Limb (tissue), 2 donors: Measurements from ENCODE around the gene NEIL1.
"Not testable (repeated sequence)": the region's sequence is repeated elsewhere in the genome, so short reads cannot be mapped to it uniquely, and the experiment has no call there.

Experiments used
- DNase-seq, 2 donors: peaks; one replicate each; pipeline ENCODE4 v3.0.0-alpha.2; 2016; ENCODE audit errors: extremely low spot score in 2 of 2

NEIL1 gene, protein sequence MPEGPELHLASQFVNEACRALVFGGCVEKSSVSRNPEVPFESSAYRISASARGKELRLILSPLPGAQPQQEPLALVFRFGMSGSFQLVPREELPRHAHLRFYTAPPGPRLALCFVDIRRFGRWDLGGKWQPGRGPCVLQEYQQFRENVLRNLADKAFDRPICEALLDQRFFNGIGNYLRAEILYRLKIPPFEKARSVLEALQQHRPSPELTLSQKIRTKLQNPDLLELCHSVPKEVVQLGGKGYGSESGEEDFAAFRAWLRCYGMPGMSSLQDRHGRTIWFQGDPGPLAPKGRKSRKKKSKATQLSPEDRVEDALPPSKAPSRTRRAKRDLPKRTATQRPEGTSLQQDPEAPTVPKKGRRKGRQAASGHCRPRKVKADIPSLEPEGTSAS

DNA sequence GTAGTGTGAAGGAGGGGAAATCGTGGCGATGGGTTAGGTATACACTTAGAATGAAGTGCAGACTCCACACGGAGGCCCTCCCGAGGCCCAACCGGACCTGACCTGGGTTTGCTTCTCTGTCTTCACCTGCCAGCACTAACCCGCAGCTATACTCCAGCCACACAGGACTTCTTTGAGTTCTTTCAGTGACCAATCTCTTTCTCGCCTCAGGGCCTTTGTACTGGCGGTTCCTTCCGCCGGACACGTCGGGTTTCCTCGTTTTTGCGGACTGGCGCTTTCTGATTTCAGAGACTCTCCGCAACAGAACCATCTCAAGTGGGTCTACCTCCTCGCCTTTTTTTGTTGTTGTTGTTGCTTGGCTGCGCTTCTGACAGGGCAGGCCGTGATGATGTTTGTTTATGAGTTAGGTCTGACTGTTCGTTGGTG, at the start of gene NEIL1:
Gene NEIL1 (plus strand): TSS at position 244 of the 426 bp plus-strand sequence. CDS start 1,867 bp downstream, outside the sequence.
- no peak for DNase-seq

DNA sequence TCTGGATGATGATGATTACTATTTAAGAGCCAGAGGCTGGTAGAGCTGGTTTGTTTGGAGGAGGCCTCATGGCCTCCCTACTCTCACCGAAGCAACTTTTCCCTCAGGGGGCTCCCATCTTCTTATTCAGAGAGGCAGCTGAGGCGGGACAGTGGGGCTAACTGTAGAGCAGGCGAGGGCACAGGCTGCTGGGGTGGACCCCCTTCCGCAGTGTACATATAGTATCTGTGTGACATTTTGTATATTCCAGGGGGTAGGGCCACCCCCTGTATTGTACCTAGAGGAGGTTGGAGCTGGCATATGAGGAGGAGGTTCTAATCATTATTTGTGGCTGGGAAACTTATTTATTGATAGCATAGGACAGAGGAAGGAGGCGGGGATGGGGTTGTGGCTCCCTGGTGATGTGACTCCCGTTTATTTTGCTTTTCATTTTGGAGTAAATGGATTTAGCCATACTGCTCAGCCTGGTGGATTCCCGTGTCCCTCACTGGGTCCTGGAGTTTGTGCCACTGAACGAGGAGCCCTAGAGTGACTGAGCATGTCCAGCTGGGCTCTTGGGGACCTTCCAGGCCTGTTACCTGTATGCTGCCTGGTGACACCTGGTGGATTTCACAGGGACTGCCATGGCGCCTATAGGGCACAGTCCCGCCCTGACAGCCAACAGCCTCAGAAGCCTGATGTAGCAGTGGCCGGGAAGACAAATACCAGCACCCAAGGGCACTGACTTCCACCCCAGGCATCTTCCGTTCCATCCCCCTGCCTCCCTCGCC, 48.1 kb upstream of the NEIL1 start:
- DNase-seq: not testable (repeated sequence)

DNA sequence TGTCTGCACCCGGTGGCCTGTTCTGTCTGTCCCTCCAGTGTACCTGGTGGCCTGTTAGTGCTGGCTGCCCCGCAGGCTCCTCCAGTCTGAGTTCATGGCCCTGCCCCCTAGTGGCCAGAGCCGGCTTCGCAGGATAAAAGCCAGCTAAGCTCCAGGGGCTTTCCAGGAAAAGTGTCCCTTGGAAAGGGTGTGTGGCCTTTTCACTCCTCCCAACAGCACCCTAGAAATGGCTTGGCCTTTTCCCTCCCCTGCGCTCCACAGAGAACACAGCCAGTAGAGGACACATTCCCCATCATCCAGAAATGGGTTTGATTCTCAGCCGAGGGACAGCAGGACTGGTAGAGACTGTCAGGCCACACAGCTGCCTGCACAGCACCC, 47.5 kb upstream of the NEIL1 start:
- not testable (repeated sequence) for DNase-seq

DNA sequence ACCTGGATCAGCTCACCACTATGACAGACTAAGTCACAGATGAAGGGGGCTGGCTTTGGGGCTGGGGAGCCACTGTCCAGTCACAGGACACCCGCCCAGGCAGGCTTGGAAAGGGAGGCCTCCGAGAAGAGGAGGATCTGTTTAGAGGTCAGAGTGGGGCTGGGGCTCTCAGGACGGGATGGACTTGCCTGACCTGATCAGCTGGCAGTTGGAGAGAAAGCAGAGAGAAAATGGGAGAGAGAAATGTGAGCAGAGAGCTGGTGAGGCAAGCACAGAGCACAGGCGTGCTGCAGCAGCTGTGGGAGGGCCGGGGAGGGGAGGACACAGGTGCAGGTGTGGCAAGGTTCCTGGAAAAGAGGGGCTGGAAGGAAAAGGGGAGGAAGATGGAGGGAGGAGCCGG, 46.8 kb upstream of the NEIL1 start:
- DNase-seq: not testable (repeated sequence)

DNA sequence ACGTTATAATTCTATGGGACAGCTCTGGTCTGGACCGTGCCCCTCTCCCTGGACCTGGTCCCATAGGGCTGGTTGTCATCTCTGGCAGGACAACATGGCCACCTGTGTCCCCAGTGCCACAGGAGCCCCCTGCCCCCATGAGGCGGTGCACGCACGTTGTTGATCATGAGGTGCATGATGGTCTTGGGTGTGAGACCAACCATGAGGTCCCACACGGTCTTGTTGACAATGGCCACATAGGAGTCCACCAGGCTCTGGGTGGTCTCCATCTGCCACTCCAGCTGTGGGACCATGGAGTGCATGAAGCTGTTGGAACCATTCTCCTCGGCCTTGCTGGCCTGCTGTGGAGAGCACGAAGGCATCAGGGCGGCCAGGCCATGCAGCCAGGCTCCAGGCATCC, 44.5 kb upstream of the NEIL1 start:
- no peak for DNase-seq

DNA sequence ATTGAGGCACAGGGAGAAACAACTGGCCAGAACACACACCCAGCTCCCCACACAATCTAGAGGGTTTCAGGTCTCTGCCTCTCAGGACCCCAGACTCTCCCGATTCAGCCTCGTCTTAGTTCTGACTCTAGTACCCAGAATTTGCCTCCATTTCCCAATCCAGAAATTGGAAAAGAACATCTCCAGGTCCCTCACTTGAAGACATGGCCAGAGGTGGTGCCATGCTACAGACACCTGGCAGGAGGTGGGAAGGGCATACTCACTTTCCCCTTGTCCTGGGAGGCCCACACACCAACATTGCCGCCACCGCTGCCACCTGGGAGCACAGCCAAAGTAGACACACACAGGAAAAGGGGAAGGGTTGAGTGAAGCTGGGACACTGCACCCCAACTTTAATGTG, 44.1 kb upstream of the NEIL1 start:
- not testable (repeated sequence) for DNase-seq

DNA sequence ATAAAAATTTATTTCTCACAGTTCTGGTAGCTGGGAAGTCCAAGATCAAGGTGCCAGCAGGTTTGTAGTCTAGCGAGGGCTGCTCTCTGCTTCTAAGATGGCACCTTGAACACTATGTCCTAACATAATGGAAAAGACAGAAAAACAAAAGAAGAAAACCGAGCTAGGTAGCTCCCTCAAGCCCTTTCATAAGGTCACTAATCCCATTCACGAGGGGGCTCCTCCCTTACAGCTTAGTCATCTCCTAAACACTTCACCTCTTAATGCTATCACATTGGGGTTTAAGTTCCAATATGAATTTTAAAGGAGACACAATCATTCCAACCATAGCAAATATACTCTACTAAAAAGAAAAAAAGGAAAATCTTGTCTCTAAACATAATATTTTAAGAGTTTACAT, 40.7 kb upstream of the NEIL1 start:
- no peak for DNase-seq

DNA sequence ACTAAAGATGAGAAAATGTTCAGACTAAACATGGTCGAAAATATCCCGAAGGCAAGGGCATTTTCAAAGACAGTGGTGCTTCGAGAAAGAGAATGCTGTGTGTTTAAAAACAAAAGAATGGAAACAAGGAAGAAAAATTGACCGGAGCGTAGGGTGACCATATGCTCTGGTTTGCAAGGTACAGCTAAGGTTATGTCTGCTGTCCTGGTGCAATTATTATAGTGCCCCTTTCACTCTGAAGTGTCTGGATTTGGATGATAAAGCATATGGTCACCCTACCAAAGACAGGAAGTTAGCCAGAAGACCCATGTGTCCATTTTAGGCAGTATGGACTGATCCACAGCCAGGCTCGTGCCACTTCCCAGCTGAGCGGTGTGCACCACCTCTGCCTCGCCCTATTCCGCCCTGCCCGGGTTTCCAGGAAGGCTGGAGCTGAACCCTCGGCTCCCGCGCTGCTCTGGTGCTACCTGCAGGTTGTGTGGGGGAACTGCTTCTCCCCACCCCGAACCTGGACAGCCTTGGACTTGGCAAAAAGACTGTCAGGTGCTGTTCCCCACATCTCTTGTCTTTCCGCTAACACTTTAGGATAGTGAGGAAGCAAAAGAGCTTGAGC, 39.0 kb upstream of the NEIL1 start:
- no peak for DNase-seq

DNA sequence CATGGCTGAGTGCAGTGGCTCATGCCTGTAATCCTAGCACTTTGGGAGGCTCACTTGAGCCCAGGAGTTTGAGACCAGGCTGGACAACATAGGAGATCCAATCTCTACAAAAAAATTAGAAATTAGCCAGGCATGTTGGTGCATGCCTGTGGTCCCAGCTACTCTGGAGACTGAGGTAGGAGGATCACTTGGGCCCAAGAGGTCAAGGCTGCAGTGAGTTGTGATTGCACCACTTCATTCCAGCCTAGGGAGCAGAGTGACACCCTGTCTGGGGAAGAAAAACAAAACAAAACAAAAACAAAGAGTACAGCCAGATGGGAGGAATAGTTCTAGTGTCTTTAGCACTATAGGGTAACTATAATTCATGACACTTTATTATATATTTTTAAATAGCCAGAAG, 37.1 kb upstream of the NEIL1 start:
- DNase-seq: no peak

DNA sequence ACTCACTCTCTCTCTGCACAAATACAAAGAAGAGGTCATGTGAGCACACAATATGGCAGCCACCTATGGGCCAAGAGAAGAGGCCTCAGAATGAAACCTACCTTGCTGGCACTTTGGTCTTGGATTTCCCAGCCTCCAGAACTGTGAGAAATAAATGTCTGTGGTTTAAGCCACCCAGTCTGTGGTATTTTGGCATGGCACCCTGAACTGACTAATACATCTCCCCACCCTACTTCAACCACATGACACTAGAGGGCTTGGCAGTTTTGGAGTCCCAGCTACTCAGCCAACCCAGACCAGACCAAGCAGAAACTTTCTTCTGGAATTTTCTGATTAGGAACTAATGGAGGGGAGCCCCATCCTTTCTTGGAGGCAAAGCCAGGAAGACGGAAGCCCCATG, 34.3 kb upstream of the NEIL1 start:
- not testable (repeated sequence) for DNase-seq

DNA sequence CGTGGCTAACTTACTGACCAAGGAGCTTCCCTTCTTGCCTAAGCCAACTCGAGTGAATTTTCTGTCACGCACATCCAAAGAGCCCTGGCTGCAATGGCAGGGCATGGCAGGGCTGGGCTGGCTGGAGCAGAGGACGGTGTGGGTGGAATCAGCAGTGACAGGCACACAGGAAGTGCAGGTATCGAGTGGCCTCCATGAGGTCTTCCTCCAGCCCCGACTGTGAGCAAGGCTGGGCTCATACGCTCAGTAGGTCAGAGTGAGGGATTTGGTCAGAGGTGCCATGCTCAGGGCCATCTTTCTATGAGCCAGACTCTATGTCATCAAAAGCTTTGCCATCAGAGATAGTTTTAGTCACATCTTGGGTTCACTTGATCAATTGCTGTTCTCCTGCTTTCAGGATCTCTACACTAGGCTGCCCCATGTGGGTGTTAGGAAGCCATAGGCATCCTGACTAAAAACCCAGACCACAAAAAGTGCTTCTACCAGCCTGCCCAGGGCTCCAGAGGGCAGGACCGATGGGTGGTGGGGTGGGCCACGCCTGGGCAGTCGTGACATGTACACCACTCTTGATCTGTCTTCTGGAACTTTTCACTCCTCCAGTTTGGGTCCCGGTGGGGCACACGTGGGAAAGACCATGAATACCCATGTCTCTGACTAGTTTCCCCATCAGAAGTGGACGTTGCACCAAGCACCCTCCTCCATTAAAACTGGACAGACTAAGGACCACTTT, 33.6 kb upstream of the NEIL1 start:
- DNase-seq: no peak

DNA sequence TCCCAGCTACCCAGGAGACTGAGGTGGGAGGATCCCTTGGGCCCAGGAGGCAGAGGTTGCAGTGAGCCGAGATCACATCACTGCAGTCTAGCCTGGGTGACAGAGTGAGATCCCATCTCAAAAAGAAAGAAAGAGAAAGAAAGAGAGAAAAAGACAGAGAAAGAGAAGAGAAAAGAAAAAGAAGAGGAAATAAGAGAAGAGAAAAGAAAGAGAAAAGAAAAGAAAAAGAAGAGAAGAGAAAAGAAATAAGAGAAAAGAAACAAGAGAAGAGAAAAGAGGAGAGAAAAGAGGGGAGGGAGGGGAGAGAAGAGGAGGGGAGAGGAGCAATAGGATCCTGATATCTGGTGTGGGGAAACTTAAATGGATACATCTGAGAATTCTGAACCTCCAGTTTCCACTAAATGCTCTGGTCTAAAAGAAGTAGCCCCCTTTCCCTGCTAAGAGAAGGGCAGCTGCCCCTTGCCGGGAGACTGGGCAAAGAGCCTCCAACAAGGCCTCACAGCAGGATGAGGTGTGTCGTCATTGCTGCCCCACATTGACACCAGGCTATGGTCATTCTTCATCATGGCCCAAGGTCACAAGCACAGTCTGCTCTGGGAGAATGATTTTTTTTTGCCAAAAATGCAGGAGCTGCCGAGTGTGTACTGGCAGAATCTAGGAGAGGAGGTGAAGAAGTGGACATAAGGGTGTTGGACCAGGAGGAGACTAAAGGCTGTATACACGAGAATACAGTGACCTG, 32.1 kb upstream of the NEIL1 start:
- no peak for DNase-seq

DNA sequence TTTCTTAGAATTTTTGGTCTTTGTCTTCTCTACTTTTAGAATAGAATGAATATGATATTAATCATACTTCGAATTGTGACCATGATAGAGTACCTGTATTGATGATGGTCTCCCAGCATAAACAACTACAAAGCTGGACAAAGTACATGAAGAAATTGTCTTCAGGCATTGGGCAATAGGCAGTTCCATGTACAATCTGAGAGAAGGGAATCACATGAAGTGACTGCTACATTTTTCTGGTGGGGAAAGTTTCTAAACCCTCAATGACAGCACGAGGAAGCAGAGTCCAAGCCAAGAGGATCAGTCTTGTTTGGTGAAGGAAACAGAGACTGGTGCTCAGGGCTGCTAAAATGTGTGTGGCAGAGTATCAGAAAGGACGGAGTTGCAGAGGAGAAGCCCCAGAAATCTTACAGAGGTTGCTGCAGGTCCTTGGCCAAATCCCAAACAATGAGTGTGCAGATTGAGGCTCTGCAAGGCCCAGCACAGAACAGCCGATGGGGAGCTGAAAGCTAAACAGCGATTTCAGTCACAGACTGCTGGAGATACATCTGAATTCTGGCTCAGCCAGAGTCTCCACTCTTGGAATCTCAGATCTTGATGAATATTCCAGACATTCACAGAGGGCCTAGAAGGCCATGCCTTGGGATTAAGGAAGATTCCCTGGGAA, 27.5 kb upstream of the NEIL1 start:
- DNase-seq: not testable (repeated sequence)

DNA sequence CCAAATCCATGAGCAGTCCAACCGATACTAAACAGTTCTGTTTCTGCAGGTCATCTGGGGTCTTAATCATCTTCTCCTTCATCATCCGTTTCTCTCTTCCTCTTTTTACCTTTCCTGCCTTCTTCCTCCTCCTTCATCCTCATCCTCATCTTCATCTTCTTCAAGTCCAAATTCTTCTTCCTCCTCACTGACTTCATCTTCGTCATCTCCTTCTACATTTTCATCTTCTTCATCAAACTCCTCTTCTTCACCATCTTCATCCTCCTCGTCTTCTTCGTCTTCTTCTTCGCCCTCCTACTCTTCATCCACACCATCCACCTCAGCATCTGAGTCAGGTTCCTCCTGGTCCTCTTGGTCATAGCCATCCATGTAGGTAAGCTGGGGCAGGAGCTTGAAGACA, 25.1 kb upstream of the NEIL1 start:
- no peak for DNase-seq

DNA sequence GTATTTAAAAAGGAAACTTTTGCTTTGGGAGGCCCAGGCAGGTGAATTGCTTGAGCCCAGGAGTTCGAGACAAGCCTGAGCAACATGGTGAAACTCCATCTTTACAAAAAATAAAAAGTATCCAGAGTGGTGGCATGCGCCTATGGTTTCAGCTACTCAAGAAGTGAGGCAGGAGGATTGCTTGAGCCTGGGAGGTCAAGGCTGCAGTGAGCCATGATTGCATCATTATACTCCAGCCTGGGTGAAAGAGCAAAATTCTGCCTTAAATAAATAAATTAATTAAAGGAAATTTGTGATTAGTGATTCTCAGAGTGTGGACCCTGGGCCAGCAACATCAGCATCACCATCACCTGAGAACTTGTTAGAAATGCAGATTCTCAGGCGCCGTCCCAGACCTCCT, 20.9 kb upstream of the NEIL1 start:
- DNase-seq: no peak

DNA sequence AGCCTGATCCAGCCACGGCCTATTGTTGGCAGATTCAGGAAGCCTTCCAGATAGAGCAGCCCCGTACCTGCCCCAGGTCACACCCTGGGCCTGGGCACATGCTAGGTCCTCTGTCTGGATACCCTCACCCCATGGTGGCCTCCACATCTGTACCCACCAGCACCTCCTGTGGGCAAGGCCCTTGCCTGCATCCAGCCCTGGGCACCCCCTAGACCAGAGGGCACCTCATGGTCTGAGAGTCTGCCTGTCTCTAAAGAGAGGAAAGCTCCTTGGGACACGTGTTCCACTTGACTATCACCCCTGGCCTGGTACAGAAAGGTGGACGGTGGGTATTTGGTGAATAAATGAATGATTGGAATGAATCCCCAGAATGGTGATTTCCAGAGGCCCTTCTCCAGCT, 19.8 kb upstream of the NEIL1 start:
- DNase-seq: no peak

DNA sequence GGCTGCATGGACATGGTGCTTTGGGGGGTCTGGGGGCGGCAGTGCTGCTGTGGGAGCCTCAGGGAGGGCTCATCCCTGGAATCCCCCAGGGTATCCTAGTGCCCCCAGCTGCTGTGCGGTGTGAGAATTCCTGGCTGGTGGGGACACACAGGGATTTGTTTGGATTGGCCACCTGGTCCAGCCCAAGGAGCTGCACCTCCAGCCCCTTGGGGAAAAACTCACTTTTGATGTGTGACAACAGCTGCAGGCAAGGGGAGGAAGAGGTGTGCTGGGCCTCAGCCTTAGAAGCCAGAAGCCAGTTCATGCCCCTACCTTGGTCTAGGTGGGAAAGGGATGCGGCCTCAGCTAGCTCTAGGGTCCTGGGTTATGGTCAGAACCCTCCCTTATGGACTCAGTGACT, 19.3 kb upstream of the NEIL1 start:
- no peak for DNase-seq

DNA sequence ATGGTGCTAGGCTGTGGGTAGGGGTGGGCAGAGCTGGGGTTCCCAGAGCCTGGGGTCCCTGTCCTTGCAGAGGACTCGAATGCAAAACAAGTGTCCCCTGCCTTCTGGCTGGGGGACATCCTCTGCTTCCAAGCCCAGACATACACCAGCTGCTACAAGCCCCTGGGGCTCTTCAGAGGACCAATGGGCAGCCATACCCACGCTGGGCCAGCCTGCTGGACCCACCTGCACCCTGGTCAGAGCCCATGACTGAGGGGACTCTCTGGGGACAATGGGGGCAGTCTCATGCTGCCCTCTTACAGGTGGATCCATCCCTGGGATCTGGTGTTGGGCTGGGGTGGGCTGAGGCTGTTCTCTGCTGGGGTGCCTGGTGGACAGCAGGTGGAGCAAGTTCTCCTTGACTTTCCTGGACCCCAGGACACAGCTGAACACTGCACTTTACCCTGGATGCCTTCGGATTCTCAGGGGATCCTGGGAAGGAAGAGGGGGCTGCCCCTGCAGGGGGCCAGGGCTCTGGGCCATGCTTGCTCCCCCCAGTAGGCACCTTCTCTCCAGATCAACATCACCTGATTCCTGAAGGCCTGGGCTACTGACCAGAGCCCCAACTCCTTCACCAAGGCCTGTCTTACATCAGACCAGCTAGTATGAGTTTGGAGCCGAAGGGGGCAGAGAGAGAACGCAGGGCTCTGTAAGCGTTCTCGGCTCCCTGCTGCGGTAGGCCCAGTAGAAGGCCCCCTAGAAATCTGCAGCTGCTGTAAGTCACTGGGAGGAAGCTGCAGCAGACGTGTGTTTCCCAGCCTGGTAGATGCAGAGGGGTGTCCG, 18.1 kb upstream of the NEIL1 start:
- DNase-seq: no peak

DNA sequence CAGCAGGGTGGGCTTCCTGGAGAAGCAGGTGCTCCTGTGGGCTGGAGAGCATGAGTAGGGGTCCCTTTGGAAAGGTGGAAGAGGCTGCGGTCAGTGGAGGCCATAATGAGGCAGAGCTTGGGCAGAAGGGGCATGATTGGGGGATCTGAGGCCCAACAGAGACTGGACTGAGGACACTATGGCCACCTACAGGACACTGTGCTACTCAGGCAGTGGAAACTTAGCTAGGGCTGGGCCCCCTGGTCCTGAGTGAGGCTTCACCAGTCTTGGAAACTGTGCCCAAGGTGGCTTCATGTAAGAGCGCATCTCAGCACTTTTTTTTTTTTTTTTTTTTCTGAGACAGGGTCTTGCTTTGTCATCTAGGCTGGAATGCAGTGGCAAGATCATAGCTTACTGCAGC, 17.3 kb upstream of the NEIL1 start:
- DNase-seq: no peak

DNA sequence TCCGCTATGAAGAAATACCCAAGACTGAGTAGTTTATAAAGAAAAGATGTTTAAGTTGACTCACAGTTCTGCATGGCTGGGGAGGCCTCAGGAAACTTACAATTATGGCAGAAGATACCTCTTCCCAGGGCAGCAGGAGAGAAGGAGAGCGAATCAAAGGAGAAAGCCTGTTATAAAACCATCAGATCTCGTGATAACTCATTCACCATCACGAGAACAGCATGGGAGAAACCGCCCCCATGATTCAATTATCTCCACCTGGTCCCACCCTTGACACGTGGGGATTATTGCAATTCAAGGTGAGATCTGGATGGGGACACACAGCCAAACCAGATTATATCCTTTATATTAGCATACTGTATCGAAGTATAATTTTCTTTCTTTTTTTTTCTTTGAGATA, 14.7 kb upstream of the NEIL1 start:
- not testable (repeated sequence) for DNase-seq
